ENCODE data around the gene SLC2A9.
"Not testable (repeated sequence)": the region's sequence is repeated elsewhere in the genome, so short reads cannot be mapped to it uniquely, and the experiment has no call there.

Gene SLC2A9

DNA sequence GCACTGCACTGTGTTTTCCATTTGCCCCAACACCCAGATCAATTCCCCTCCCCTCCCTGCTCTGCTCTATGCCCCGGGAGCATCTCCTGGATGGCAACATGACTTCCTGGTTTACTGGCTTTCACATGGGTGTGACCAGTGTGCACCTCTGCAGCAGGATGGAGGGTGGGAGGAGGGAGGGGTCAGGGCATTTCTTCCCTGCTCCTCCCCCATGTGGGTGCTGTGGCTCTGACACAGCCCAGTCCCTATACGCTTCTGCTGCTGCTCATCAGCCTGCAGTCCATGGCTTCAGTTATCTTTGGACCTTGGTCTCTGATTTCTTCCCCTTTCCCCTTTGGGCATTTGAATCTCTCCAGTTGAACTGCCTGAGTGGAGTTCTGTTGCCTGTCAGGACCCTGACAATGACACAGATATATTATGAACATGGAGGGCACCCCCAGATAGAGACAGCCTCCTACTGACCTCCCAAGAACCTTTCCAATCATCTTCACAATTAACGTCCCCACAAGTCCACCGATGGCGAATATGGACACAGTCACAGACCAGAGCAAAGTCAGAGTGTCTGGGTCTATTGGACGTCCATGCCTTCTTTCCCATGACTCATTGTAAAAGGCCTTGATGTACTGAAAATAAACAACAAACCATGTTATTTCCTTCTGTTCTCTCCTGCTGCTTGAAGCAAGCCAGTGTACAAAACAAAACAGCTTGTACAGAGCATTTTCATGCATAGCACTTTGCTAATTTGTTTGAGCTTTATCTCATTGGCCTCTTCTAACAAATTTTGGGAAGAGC lies 24.8 kb downstream of the SLC2A9 start:
- DNase-seq (ENCODE audit: low spot score in 2 of 2) (no peak), ATAC-seq (replicated peaks; ENCODE audit: extremely low read depth, poor library complexity, severe bottlenecking) (no peak)
- H3K9me3 Mint-ChIP-seq, result no peaks in the 10 kb centered on the region
- H3K36me3 Mint-ChIP-seq (ENCODE audit: insufficient read depth), result no peaks in the 10 kb centered on the region
- H3K27me3 Mint-ChIP-seq, result no peaks in the 10 kb centered on the region
- no peak overlapping the region for H3K4me3 Mint-ChIP-seq
- no peaks in the 10 kb centered on the region for H3K4me1 Mint-ChIP-seq
- H3K27ac Mint-ChIP-seq (ENCODE audit: low read depth), result no peak overlapping the region

DNA sequence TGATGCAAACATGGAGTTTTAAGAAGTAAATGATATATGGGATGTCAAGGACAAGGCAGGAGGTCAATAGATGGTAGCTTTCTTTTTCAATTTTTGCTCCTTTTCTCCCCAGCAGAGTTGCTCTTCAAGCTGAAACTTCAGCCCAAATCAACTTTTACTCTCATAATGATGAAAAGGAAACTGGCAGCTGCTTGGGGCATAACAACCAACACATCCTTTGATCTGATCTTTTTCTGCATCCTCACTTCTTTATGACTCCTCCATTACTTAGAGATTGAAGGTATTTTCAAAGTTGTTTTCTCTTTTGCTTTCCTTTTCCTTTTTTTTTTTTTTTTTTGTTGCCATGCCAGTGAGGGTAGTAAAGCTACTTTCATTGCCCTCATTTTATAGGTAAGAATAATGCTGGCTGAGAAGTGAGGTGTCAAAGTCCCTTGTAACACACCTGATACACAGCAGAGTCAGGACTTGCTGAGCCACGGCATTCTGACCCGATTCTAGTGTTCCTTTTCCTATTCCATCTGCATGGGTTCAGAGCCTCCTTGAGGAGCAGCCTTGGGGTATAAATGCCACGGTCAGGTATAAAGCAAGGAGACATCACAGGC lies 26.9 kb downstream of the SLC2A9 start:
- Mint-ChIP-seq H3K4me3 (no peak overlapping the region), H3K27ac (ENCODE audit: low read depth) (no peak overlapping the region)
- no peak for ATAC-seq (replicated peaks; ENCODE audit: extremely low read depth, poor library complexity, severe bottlenecking)

DNA sequence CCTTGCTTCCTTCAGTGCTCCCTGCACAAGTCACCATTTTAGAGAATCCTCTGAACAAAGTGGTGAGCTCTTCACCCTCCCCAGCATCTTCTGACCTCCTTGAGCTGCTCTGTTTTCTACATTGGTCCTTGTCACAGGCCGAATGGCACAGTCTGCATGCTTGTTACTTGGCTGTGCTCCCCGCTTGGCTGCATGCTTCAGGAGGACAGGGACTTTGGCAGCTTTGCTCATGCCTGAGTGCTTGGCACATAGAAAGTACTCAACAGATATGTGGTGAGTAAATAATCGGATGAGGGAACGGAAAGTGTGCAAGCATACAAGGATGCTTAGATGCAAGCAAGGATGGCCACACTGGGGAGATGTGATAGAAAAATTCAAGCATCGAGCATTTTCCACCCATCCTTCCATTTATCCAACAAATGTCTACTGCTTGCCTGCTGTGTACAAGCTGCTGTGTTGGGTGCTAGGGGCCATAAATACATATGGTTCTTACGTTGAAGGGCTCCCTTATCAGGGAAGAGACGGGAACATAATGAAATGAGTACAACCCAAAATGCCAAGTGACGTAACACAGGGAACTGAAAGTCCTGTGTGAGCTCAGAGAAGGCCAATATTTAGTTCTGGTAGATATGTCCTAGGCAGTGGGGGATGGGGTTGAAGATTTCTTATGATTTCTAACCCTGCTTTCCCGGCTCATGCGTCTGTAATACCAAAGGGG lies 31.2 kb downstream of the SLC2A9 start:
- H3K27me3 Mint-ChIP-seq, result no peaks in the 10 kb centered on the region
- H3K9me3 Mint-ChIP-seq, result no peaks in the 10 kb centered on the region
- ATAC-seq (replicated peaks; ENCODE audit: extremely low read depth, poor library complexity, severe bottlenecking), result no peak
- no peak overlapping the region for H3K27ac Mint-ChIP-seq (ENCODE audit: low read depth)
- no peaks in the 10 kb centered on the region for H3K4me1 Mint-ChIP-seq
- no peaks in the 10 kb centered on the region for H3K36me3 Mint-ChIP-seq (ENCODE audit: insufficient read depth)
- H3K4me3 Mint-ChIP-seq, result no peak overlapping the region
- DNase-seq (ENCODE audit: low spot score in 2 of 2), result no peak

More for the DNA sequence above, 26.9 kb downstream of the SLC2A9 start:
- no peaks in the 10 kb centered on the region for H3K27me3 Mint-ChIP-seq
- H3K9me3 Mint-ChIP-seq, result no peaks in the 10 kb centered on the region
- H3K36me3 Mint-ChIP-seq (ENCODE audit: insufficient read depth), result no peaks in the 10 kb centered on the region
- no peaks in the 10 kb centered on the region for H3K4me1 Mint-ChIP-seq
- DNase-seq (ENCODE audit: low spot score in 2 of 2), result no peak

DNA sequence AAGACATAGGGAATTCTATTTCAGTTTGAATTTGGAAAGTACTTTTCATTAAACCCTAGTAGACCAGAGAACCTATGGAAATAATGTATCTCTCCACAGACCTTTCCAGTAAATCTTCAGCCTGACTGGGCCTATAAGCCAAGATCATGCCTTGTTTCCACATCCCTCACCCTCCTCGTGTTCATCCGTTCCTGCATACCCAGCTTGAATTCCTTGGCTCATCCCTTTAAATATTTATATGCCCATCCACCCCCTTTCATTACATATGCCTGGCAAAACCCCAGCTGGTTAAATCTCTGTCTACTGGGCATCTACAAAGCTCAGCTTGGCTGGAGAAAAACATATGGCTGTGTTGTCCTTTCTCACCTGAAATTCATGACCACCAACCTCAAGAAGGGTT lies 32.4 kb downstream of the SLC2A9 start:
- no peaks in the 10 kb centered on the region for H3K4me1 Mint-ChIP-seq
- DNase-seq (ENCODE audit: low spot score in 2 of 2), result no peak
- H3K4me3 Mint-ChIP-seq, result no peak overlapping the region
- no peak overlapping the region for H3K27ac Mint-ChIP-seq (ENCODE audit: low read depth)
- ATAC-seq (replicated peaks; ENCODE audit: extremely low read depth, poor library complexity, severe bottlenecking), result no peak
- no peaks in the 10 kb centered on the region for H3K36me3 Mint-ChIP-seq (ENCODE audit: insufficient read depth)
- no peaks in the 10 kb centered on the region for H3K9me3 Mint-ChIP-seq
- no peaks in the 10 kb centered on the region for H3K27me3 Mint-ChIP-seq

DNA sequence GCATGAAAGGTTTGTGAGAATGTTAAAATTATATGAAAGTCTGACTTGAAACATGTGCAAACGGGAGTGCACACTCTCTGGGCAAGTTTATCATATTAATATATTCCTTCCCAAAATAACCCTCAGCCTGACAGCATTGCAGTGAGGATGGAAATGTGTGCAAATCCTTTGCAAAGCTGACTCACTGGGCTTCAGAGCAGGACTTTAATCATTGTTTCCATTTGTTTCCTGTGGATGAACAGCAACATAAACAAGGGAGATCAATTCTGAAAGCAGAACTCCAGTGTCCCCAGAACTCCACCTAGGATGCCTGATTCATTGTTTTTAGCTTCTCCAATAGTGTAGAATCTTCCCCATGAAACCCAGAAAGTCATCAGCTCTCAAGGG lies 32.9 kb downstream of the SLC2A9 start:
- ATAC-seq (replicated peaks; ENCODE audit: extremely low read depth, poor library complexity, severe bottlenecking), result no peak
- DNase-seq (ENCODE audit: low spot score in 2 of 2), result no peak
- H3K27me3 Mint-ChIP-seq, result no peaks in the 10 kb centered on the region
- H3K9me3 Mint-ChIP-seq, result no peaks in the 10 kb centered on the region
- no peaks in the 10 kb centered on the region for H3K36me3 Mint-ChIP-seq (ENCODE audit: insufficient read depth)
- H3K4me3 Mint-ChIP-seq, result no peak overlapping the region
- no peaks in the 10 kb centered on the region for H3K4me1 Mint-ChIP-seq
- no peak overlapping the region for H3K27ac Mint-ChIP-seq (ENCODE audit: low read depth)

DNA sequence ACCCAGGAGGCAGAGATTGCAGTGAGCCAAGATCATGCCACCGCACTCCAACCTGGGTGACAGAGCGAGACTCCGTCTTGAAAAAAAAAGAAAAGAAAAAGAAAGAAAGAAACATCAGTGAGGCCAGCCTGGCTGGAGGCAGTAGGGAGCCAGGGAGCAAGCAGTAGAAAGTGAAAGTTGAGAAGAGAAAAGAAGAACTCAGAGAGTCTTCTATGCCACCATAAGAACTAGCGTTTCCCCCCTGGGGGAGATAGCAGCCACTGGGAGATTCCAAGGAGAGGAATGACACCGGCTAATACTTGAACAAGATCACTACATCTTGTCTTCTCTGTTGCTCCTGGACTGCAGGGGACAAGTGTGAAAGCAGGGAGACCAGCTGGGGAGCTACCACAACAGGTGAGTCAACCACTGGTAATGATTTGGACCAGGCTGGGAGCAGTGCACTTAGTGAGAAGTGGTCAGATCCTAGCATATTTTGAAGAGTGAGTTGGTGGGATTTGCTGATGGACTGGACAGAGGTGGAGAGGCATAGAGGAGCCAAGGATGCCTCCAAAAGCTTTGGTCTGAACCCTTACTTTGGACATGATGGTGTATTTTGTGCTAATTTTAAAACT lies 33.4 kb downstream of the SLC2A9 start:
- H3K4me3 Mint-ChIP-seq, result no peak overlapping the region
- ATAC-seq (replicated peaks; ENCODE audit: extremely low read depth, poor library complexity, severe bottlenecking) (no peak), DNase-seq (ENCODE audit: low spot score in 2 of 2) (no peak)
- no peak overlapping the region for H3K27ac Mint-ChIP-seq (ENCODE audit: low read depth)
- H3K4me1 Mint-ChIP-seq, result no peaks in the 10 kb centered on the region
- no peaks in the 10 kb centered on the region for H3K27me3 Mint-ChIP-seq
- no peaks in the 10 kb centered on the region for H3K36me3 Mint-ChIP-seq (ENCODE audit: insufficient read depth)
- no peaks in the 10 kb centered on the region for H3K9me3 Mint-ChIP-seq

DNA sequence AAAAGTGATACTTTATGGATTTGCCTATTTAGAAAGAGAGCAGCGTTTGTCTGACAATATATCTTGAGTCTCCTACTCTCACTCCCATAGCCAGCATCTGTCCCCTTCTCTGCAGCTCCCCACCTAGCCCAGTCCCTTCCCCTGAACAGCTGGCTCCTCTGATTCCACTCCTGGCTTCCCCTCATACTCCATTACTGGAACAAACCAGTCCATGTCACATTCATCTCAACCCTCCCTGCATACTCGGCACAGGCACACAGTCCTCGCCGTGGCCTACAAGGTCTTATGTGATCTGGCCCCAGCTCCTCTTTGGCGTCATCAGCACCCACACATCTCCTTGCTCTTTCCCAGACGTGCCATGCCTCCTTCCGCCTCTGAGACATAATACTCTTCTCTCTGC lies 36.7 kb downstream of the SLC2A9 start:
- Mint-ChIP-seq H3K9me3 (peaks cover 6% of the 10 kb centered on the region), H3K27me3 (no peaks in the 10 kb centered on the region), H3K27ac (ENCODE audit: low read depth) (no peak overlapping the region), H3K36me3 (ENCODE audit: insufficient read depth) (no peaks in the 10 kb centered on the region), H3K4me3 (no peak overlapping the region), H3K4me1 (no peaks in the 10 kb centered on the region)
- DNase-seq (ENCODE audit: low spot score in 2 of 2), result no peak
- ATAC-seq (replicated peaks; ENCODE audit: extremely low read depth, poor library complexity, severe bottlenecking), result no peak

DNA sequence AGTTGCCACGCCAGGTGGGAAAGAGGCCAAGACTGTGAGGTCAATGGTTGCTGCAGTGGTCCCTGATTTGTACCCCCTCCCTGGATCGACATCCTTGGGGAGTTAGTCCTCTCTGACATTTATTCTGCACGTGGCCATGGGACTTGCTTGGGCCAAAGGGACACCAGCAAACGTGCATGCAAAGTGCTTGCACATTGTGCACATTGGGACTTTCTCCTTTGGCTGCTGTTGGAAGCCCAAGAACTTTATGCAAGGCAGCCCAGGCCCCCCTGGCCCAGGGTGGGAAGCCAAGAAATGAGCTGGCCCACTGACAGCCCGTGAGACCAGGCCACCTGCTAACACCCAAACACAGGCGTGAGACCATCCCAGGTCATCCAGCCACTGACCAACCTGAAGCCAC lies 38.1 kb downstream of the SLC2A9 start:
- Mint-ChIP-seq H3K36me3 (ENCODE audit: insufficient read depth) (no peaks in the 10 kb centered on the region), H3K4me1 (no peaks in the 10 kb centered on the region)

DNA sequence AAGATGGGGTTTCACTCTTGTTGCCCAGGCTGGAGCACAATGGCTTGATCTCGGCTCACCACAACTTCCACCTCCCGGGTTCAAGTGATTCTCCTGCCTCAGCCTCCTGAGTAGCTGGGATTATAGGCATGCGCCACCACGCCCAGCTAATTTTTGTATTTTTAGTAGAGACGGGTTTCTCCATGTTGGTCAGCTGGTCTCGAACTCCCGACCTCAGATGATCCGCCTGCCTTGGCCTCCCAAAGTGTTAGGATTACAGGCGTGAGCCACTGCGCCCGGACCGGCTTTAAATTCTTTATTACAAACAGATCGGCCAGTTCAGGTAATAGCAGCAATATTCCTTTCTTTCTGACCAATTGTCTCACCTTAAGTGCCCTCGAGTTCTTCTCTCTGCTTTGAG lies 39.4 kb downstream of the SLC2A9 start:
- H3K9me3 Mint-ChIP-seq; ATAC-seq (replicated peaks; ENCODE audit: extremely low read depth, poor library complexity, severe bottlenecking); H3K4me3 Mint-ChIP-seq; DNase-seq (ENCODE audit: low spot score in 2 of 2); H3K4me1 Mint-ChIP-seq; H3K27me3 Mint-ChIP-seq; H3K27ac Mint-ChIP-seq (ENCODE audit: low read depth); H3K36me3 Mint-ChIP-seq (ENCODE audit: insufficient read depth): not testable (repeated sequence)

More for the DNA sequence above, 38.1 kb downstream of the SLC2A9 start:
- H3K27ac Mint-ChIP-seq (ENCODE audit: low read depth), result no peak overlapping the region
- no peak for DNase-seq (ENCODE audit: low spot score in 2 of 2)
- H3K9me3 Mint-ChIP-seq, result peaks cover 6% of the 10 kb centered on the region
- H3K27me3 Mint-ChIP-seq, result no peaks in the 10 kb centered on the region
- no peak overlapping the region for H3K4me3 Mint-ChIP-seq
- no peak for ATAC-seq (replicated peaks; ENCODE audit: extremely low read depth, poor library complexity, severe bottlenecking)

DNA sequence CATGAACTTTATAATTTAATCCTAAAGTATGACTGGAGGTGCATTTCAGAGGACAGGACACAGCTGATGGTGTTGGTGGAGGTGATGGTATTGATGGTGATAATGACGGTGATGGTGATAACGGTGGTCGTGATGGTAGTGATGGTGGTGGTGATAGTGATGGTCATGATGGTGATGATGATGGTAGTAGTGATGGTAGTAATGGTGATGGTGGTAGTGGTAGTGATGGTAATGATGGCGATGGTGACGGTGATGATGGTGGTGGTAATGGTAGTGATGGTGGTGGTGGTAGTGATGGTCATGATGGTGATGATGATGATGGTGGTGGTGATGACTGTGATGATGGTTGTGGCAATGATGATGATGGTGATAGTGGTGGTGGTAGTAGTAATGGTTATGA lies 40.4 kb downstream of the SLC2A9 start:
- H3K36me3 Mint-ChIP-seq (ENCODE audit: insufficient read depth), result no peaks in the 10 kb centered on the region
- H3K27me3 Mint-ChIP-seq, result no peaks in the 10 kb centered on the region
- H3K27ac Mint-ChIP-seq (ENCODE audit: low read depth), result no peak overlapping the region
- no peaks in the 10 kb centered on the region for H3K4me1 Mint-ChIP-seq
- H3K9me3 Mint-ChIP-seq, result peaks cover 6% of the 10 kb centered on the region
- ATAC-seq (replicated peaks; ENCODE audit: extremely low read depth, poor library complexity, severe bottlenecking), result no peak
- no peak overlapping the region for H3K4me3 Mint-ChIP-seq
- DNase-seq (ENCODE audit: low spot score in 2 of 2), result no peak

DNA sequence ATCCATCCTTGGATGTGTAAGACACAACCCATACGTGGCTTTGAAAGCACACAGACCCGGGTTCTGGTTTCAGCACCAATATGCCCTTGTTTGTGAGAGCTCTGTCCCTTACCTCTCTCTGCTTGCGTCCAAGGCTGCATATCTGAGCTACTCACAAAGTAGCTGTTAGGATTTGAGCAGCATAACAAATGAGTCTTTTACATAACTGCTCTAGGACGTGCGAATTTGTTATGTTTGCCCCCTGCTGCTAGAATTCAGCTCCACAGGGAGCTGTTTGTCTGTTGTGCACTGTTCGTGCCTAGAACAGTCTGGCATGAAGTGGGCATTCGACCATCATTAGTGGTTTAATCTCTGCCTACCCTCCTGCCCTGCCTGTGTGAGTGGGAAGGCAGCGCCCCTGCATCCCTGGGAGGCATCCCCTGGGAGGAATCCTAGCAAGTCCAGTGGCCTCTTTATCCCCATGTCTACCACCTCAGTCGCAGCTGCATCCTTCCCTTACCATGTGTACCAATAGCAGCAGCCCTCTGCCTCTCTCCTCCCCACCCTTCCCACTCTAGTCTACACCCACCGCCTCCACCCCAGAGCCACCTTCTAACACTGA lies 42.1 kb downstream of the SLC2A9 start:
- Mint-ChIP-seq H3K9me3 (peaks cover 6% of the 10 kb centered on the region), H3K4me3 (no peak overlapping the region), H3K27me3 (no peaks in the 10 kb centered on the region), H3K36me3 (ENCODE audit: insufficient read depth) (peaks cover 2% of the 10 kb centered on the region), H3K4me1 (no peaks in the 10 kb centered on the region), H3K27ac (ENCODE audit: low read depth) (no peak overlapping the region)
- ATAC-seq (replicated peaks; ENCODE audit: extremely low read depth, poor library complexity, severe bottlenecking) (no peak), DNase-seq (ENCODE audit: low spot score in 2 of 2) (no peak)

DNA sequence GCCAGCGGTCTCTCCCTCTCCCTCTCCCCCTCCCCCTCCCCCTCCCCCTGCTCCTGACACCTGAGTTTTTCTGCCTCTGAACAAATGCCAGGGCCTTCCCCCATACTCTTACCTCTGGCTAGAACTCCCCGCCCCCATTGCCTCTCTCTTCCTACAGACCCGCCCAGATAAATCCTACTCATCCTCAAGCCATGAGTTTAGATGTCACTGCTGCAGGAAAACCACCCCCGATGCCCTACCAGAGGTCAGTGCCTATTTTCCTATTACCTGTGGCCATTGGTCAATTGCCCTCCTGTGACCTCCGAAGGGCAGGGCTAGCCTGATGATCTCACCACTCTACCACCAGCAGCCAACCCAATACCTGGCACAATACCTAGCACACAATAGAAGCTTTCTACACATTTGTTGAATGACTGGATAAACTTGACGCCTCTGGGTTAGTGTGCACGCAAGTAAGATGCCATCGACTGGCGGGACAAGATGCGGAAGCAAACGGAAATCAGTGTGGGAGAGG lies 43.7 kb downstream of the SLC2A9 start:
- no peak for ATAC-seq (replicated peaks; ENCODE audit: extremely low read depth, poor library complexity, severe bottlenecking)
- no peaks in the 10 kb centered on the region for H3K4me1 Mint-ChIP-seq
- H3K4me3 Mint-ChIP-seq, result no peak overlapping the region
- H3K9me3 Mint-ChIP-seq, result peaks cover 13% of the 10 kb centered on the region
- H3K27me3 Mint-ChIP-seq, result peaks cover 6% of the 10 kb centered on the region
- peaks cover 2% of the 10 kb centered on the region for H3K36me3 Mint-ChIP-seq (ENCODE audit: insufficient read depth)
- no peak overlapping the region for H3K27ac Mint-ChIP-seq (ENCODE audit: low read depth)
- DNase-seq (ENCODE audit: low spot score in 2 of 2), result no peak
